HepG2 (cell line): ENCODE measurements around the gene CLDN20. TPM values are rescaled to one million over a fixed set of nuclear protein-coding genes. Genes with fewer than 3 reads are reported as not detected.

Experiments used
- AKAP8 ChIP-seq: sonication (generic); formaldehyde crosslinking; IDR thresholded peaks from 2 replicates; pipeline ENCODE4 v1.5.1; 2020; ENCODE audit warnings: mild to moderate bottlenecking, missing genetic modification reagents
- ELF4 ChIP-seq: sonication (generic); formaldehyde crosslinking; IDR thresholded peaks from 2 replicates; pipeline ENCODE4 v1.5.0; 2020; ENCODE audit warnings: missing genetic modification reagents, mild to moderate bottlenecking, moderate library complexity, borderline replicate concordance
- GABPB1 ChIP-seq: IDR thresholded peaks from 2 replicates; pipeline ENCODE4 v1.6.1; 2016; ENCODE audit warnings: mild to moderate bottlenecking, missing genetic modification reagents, moderate library complexity, missing compliant biosample characterization
- KDM5A ChIP-seq: fragments of 200-600 bp; sonication (generic); IDR thresholded peaks from 2 replicates; pipeline ENCODE4 v1.7.0; 2018; ENCODE audit warnings: antibody characterized with exemption, mild to moderate bottlenecking, low read length, borderline replicate concordance
- MEIS1 ChIP-seq: sonication (generic); formaldehyde crosslinking; IDR thresholded peaks from 2 replicates; pipeline ENCODE4 v1.9.0; 2021; ENCODE audit warnings: mild to moderate bottlenecking, missing genetic modification reagents, moderate library complexity, borderline replicate concordance
- MIER2 ChIP-seq: IDR thresholded peaks from 2 replicates; pipeline ENCODE4 v1.6.1; 2016; ENCODE audit warnings: missing biosample characterization, missing genetic modification reagents
- MTA3 ChIP-seq: sonication (generic); formaldehyde crosslinking; IDR thresholded peaks from 2 replicates; pipeline ENCODE4 v1.4.0; 2020; ENCODE audit warnings: missing genetic modification reagents
- NCOR1 ChIP-seq: fragments of 200-600 bp; sonication (generic); IDR thresholded peaks from 2 replicates; pipeline ENCODE4 v1.7.0; 2017; ENCODE audit warnings: antibody characterized with exemption, low read length, borderline replicate concordance
- RBFOX2 ChIP-seq: fragments of 200-400 bp; formaldehyde crosslinking; IDR thresholded peaks from 2 replicates; pipeline ENCODE4 v1.6.1; 2017; ENCODE audit warnings: low read depth, mild to moderate bottlenecking, low read length
- RXRB ChIP-seq: IDR thresholded peaks from 2 replicates; pipeline ENCODE4 v1.6.1; 2016; ENCODE audit warnings: borderline replicate concordance, missing genetic modification reagents, missing compliant biosample characterization
- ZBTB46 ChIP-seq: sonication (generic); formaldehyde crosslinking; IDR thresholded peaks from 2 replicates; pipeline ENCODE4 v1.4.0; 2020; ENCODE audit warnings: mild to moderate bottlenecking, missing genetic modification reagents, borderline replicate concordance
- ZNF510 ChIP-seq: sonication (generic); formaldehyde crosslinking; IDR thresholded peaks from 2 replicates; pipeline ENCODE4 v1.4.0; 2020; ENCODE audit warnings: low read depth, mild to moderate bottlenecking, missing genetic modification reagents
- ZNF607 ChIP-seq: sonication (generic); formaldehyde crosslinking; IDR thresholded peaks from 2 replicates; pipeline ENCODE4 v1.5.1; 2020; ENCODE audit warnings: missing genetic modification reagents, mild to moderate bottlenecking, borderline replicate concordance
- ZNF816 ChIP-seq: sonication (generic); formaldehyde crosslinking; IDR thresholded peaks from 2 replicates; pipeline ENCODE4 v1.8.0; 2022; ENCODE audit warnings: missing genetic modification reagents, mild to moderate bottlenecking, borderline replicate concordance
- polyA plus RNA-seq, 8 experiments: library from polyadenylated mRNA; depleted of rRNA in 3 of 8; stranded (reverse) in 7 of 8; unstranded in 1 of 8; fragments of >200 nt; fragmentation: Illumina TruSeq in 4 of 8; extraction: Trizol in 4 of 8; gene quantifications; 2 replicates each; pipeline versions ENCODE4 v1.2.1 to v1.2.3, GENCODE V29; 2011 to 2016; ENCODE audit warnings: low read depth in 4 of 8, missing spikeins in 1 of 8, mixed read lengths in 1 of 8; ENCODE audit not compliant: insufficient read depth in 1 of 8
- total RNA-seq, 5 experiments: library from RNA; depleted of rRNA; stranded (reverse); fragments of >200 nt; fragmentation: Illumina TruSeq; extraction: Trizol; gene quantifications; 2 replicates each; pipeline ENCODE4 v1.2.3, GENCODE V29; 2016; ENCODE audit warnings: low read depth in 1 of 5
- TF ChIP-seq, protein P1 (sequence below): sonication (generic); formaldehyde crosslinking; IDR thresholded peaks from 2 replicates; pipeline ENCODE4 v1.9.0; 2022; ENCODE audit warnings: low read depth, missing genetic modification reagents
- TF ChIP-seq, protein P2 (sequence below): sonication (generic); formaldehyde crosslinking; conservative IDR thresholded peaks from 2 replicates; pipeline ENCODE4 v1.4.0; 2020; ENCODE audit warnings: missing genetic modification reagents
- TF ChIP-seq, protein P3 (sequence below): sonication (generic); formaldehyde crosslinking; IDR thresholded peaks from 2 replicates; pipeline ENCODE4 v1.5.0; 2020; ENCODE audit warnings: missing genetic modification reagents
- TF ChIP-seq, protein P4 (sequence below): IDR thresholded peaks from 2 replicates; pipeline ENCODE4 v1.4.0; 2020; ENCODE audit warnings: mild to moderate bottlenecking, missing genetic modification reagents

The CLDN20 gene
- total and polyA plus RNA-seq, 2 of the 13 experiments (the other 11 are each of a cell fraction or from before 2014, with no cell fraction given): not detected

GRCh38 chr6:155314773-155315515, 51.1 kb downstream of the CLDN20 start (continued):
- TF ChIP-seq, protein P1, sequence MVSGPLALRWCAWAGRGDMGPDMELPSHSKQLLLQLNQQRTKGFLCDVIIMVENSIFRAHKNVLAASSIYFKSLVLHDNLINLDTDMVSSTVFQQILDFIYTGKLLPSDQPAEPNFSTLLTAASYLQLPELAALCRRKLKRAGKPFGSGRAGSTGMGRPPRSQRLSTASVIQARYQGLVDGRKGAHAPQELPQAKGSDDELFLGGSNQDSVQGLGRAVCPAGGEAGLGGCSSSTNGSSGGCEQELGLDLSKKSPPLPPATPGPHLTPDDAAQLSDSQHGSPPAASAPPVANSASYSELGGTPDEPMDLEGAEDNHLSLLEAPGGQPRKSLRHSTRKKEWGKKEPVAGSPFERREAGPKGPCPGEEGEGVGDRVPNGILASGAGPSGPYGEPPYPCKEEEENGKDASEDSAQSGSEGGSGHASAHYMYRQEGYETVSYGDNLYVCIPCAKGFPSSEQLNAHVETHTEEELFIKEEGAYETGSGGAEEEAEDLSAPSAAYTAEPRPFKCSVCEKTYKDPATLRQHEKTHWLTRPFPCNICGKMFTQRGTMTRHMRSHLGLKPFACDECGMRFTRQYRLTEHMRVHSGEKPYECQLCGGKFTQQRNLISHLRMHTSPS (CRISPR knock-in tag): no peak
- TF ChIP-seq RBFOX2: no peak
- peak; percentile 83 for TF ChIP-seq NCOR1
- TF ChIP-seq ZNF607 (CRISPR knock-in tag): peak; percentile 84
- TF ChIP-seq KDM5A: peak; percentile 29; the same call in 1 of the 2 replicates
- no peak for TF ChIP-seq MEIS1 (CRISPR knock-in tag)
- TF ChIP-seq ZNF816 (CRISPR knock-in tag): 0 out of 2 replicates have a peak, but pooled peaks have one; percentile 10
- no peak for TF ChIP-seq ZBTB46 (CRISPR knock-in tag)
- TF ChIP-seq MTA3 (CRISPR knock-in tag): no peak
- TF ChIP-seq, protein P2, sequence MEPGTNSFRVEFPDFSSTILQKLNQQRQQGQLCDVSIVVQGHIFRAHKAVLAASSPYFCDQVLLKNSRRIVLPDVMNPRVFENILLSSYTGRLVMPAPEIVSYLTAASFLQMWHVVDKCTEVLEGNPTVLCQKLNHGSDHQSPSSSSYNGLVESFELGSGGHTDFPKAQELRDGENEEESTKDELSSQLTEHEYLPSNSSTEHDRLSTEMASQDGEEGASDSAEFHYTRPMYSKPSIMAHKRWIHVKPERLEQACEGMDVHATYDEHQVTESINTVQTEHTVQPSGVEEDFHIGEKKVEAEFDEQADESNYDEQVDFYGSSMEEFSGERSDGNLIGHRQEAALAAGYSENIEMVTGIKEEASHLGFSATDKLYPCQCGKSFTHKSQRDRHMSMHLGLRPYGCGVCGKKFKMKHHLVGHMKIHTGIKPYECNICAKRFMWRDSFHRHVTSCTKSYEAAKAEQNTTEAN (CRISPR knock-in tag): peak; percentile 88; the same call in 1 of the 2 replicates
- TF ChIP-seq, protein P3, sequence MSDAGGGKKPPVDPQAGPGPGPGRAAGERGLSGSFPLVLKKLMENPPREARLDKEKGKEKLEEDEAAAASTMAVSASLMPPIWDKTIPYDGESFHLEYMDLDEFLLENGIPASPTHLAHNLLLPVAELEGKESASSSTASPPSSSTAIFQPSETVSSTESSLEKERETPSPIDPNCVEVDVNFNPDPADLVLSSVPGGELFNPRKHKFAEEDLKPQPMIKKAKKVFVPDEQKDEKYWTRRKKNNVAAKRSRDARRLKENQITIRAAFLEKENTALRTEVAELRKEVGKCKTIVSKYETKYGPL (CRISPR knock-in tag): peak; percentile 66
- peak; percentile 70; the same call in 1 of the 2 replicates for TF ChIP-seq MIER2
- 0 out of 2 replicates have a peak, but pooled peaks have one; percentile 35 for TF ChIP-seq RXRB (CRISPR knock-in tag)
- TF ChIP-seq ELF4: peak; percentile 83
- TF ChIP-seq ZNF510 (CRISPR knock-in tag): 0 out of 2 replicates have a peak, but pooled peaks have one; percentile 60
- peak; percentile 56 for TF ChIP-seq GABPB1
- TF ChIP-seq, protein P4, sequence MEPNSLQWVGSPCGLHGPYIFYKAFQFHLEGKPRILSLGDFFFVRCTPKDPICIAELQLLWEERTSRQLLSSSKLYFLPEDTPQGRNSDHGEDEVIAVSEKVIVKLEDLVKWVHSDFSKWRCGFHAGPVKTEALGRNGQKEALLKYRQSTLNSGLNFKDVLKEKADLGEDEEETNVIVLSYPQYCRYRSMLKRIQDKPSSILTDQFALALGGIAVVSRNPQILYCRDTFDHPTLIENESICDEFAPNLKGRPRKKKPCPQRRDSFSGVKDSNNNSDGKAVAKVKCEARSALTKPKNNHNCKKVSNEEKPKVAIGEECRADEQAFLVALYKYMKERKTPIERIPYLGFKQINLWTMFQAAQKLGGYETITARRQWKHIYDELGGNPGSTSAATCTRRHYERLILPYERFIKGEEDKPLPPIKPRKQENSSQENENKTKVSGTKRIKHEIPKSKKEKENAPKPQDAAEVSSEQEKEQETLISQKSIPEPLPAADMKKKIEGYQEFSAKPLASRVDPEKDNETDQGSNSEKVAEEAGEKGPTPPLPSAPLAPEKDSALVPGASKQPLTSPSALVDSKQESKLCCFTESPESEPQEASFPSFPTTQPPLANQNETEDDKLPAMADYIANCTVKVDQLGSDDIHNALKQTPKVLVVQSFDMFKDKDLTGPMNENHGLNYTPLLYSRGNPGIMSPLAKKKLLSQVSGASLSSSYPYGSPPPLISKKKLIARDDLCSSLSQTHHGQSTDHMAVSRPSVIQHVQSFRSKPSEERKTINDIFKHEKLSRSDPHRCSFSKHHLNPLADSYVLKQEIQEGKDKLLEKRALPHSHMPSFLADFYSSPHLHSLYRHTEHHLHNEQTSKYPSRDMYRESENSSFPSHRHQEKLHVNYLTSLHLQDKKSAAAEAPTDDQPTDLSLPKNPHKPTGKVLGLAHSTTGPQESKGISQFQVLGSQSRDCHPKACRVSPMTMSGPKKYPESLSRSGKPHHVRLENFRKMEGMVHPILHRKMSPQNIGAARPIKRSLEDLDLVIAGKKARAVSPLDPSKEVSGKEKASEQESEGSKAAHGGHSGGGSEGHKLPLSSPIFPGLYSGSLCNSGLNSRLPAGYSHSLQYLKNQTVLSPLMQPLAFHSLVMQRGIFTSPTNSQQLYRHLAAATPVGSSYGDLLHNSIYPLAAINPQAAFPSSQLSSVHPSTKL (CRISPR knock-in tag): peak; percentile 91
- TF ChIP-seq AKAP8 (CRISPR knock-in tag): no peak
